HepG2 (cell line): Measurements from ENCODE around the gene KLHL18. TPM values are rescaled to one million over a fixed set of nuclear protein-coding genes. Genes with fewer than 3 reads are reported as not detected.

ENCODE experiments used
- CREM ChIP-seq, 2 experiments: sonication (generic) in 1 of 2; formaldehyde crosslinking in 1 of 2; IDR thresholded peaks; 2 replicates each; pipeline versions ENCODE4 v1.4.0 to v1.6.1; 2016 to 2020; ENCODE audit warnings: antibody characterized with exemption in 1 of 2, mild to moderate bottlenecking in 1 of 2, missing genetic modification reagents in 1 of 2
- IRF2 ChIP-seq: IDR thresholded peaks from 2 replicates; pipeline ENCODE4 v1.6.1; 2018; ENCODE audit warnings: missing genetic modification reagents, missing compliant biosample characterization
- KDM5A ChIP-seq: fragments of 200-600 bp; sonication (generic); IDR thresholded peaks from 2 replicates; pipeline ENCODE4 v1.7.0; 2018; ENCODE audit warnings: antibody characterized with exemption, mild to moderate bottlenecking, low read length, borderline replicate concordance
- TIGD3 ChIP-seq: sonication (generic); formaldehyde crosslinking; IDR thresholded peaks from 2 replicates; pipeline ENCODE4 v1.5.1; 2020; ENCODE audit warnings: mild to moderate bottlenecking, missing genetic modification reagents, borderline replicate concordance
- ZBTB37 ChIP-seq: sonication (generic); formaldehyde crosslinking; IDR thresholded peaks from 2 replicates; pipeline ENCODE4 v1.4.0; 2020; ENCODE audit warnings: mild to moderate bottlenecking, missing genetic modification reagents
- ZNF10 ChIP-seq: sonication (generic); formaldehyde crosslinking; IDR thresholded peaks from 2 replicates; pipeline ENCODE4 v1.4.0; 2020; ENCODE audit warnings: mild to moderate bottlenecking, low read depth, missing genetic modification reagents, borderline replicate concordance
- ZNF335 ChIP-seq: sonication (generic); formaldehyde crosslinking; IDR thresholded peaks from 2 replicates; pipeline ENCODE4 v1.4.0; 2020; ENCODE audit warnings: missing genetic modification reagents
- ZNF430 ChIP-seq: sonication (generic); formaldehyde crosslinking; IDR thresholded peaks from 2 replicates; pipeline ENCODE4 v1.9.0; 2021; ENCODE audit warnings: mild to moderate bottlenecking, missing genetic modification reagents
- ZNF552 ChIP-seq: sonication (generic); formaldehyde crosslinking; IDR thresholded peaks from 2 replicates; pipeline ENCODE4 v1.9.0; 2022; ENCODE audit warnings: missing genetic modification reagents, mild to moderate bottlenecking, borderline replicate concordance
- polyA plus RNA-seq, 8 experiments: library from polyadenylated mRNA; depleted of rRNA in 3 of 8; stranded (reverse) in 7 of 8; unstranded in 1 of 8; fragments of >200 nt; fragmentation: Illumina TruSeq in 4 of 8; extraction: Trizol in 4 of 8; gene quantifications; 2 replicates each; pipeline versions ENCODE4 v1.2.1 to v1.2.3, GENCODE V29; 2011 to 2016; ENCODE audit warnings: low read depth in 4 of 8, missing spikeins in 1 of 8, mixed read lengths in 1 of 8; ENCODE audit not compliant: insufficient read depth in 1 of 8
- total RNA-seq, 5 experiments: library from RNA; depleted of rRNA; stranded (reverse); fragments of >200 nt; fragmentation: Illumina TruSeq; extraction: Trizol; gene quantifications; 2 replicates each; pipeline ENCODE4 v1.2.3, GENCODE V29; 2016; ENCODE audit warnings: low read depth in 1 of 5
- TF ChIP-seq, protein P1 (sequence below): sonication (generic); formaldehyde crosslinking; IDR thresholded peaks from 2 replicates; pipeline ENCODE4 v1.5.1; 2020; ENCODE audit warnings: missing genetic modification reagents, mild to moderate bottlenecking, borderline replicate concordance

Gene KLHL18
- total and polyA plus RNA-seq, 2 of the 13 experiments (the other 11 are each of a cell fraction or from before 2014, with no cell fraction given), result 17.5 to 18.8 TPM

DNA sequence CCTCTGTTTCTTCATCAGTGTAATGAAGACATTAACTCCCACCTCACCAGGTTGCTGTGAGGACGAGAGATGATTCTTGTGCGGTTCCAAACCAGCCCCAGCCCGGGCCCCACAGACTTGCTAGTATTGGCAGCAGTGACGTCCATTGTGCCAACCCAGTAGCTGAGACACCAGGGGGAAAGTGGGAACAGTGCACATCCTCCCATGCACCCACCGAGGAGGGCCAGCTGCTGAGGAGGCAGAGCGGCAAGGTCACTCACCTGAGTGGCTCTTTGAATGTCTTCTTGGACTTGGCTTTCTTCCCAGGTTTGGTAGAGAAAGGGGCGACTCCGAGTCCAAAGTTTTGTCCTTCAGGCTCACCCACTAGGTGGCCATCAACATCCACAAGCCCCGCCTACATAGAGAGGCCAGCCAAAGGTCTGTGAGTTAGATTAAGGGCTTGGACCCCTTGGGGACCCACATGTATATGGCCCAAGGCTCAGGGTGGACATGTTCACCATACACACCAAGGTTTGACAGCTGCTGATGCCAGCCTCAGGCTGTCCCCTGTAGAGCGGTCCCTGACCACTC, 38.1 kb upstream of the KLHL18 start (continued):
- no peak for TF ChIP-seq ZBTB37
- TF ChIP-seq ZNF430, result no peak
- TF ChIP-seq IRF2, result no peak
- no peak for TF ChIP-seq CREM (IDR thresholded peaks at IDR 0.05)
- no peak for TF ChIP-seq CREM (CRISPR knock-in tag; IDR thresholded peaks at IDR 0.05)
- TF ChIP-seq ZNF552 (CRISPR knock-in tag), result no peak
- no peak for TF ChIP-seq KDM5A
- TF ChIP-seq TIGD3 (CRISPR knock-in tag), result no peak
- TF ChIP-seq ZNF10, result no peak
- TF ChIP-seq ZNF335 (CRISPR knock-in tag), result no peak
- TF ChIP-seq, protein P1, sequence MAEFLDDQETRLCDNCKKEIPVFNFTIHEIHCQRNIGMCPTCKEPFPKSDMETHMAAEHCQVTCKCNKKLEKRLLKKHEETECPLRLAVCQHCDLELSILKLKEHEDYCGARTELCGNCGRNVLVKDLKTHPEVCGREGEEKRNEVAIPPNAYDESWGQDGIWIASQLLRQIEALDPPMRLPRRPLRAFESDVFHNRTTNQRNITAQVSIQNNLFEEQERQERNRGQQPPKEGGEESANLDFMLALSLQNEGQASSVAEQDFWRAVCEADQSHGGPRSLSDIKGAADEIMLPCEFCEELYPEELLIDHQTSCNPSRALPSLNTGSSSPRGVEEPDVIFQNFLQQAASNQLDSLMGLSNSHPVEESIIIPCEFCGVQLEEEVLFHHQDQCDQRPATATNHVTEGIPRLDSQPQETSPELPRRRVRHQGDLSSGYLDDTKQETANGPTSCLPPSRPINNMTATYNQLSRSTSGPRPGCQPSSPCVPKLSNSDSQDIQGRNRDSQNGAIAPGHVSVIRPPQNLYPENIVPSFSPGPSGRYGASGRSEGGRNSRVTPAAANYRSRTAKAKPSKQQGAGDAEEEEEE (CRISPR knock-in tag), result no peak
